Stimulated activated naive CD8-positive, alpha-beta T cell treated with anti-CD3 and anti-CD28 coated beads, Interleukin-15, amount 100 ng/mL, for 72 hours (primary cell): Measurements from ENCODE around the gene CLPTM1L.
"Not testable (repeated sequence)": the region's sequence is repeated elsewhere in the genome, so short reads cannot be mapped to it uniquely, and the experiment has no call there.

Source experiments
- ATAC-seq: fragments of 150-1000 bp; cut with Tn5 transposase; 2 replicates; pipeline ENCODE4 v1.10.0; 2021; ENCODE audit warnings: mild to moderate bottlenecking, moderate library complexity
- DNase-seq, 2 donors: peaks; one replicate each; pipeline ENCODE4 v3.0.0; 2021 to 2022
- H3K27ac Mint-ChIP-seq, 2 donors: one replicate each; pipeline ENCODE4 v1.8.0; 2022; ENCODE audit warnings: mild to moderate bottlenecking in 2 of 2, mixed read lengths in 2 of 2, moderate library complexity in 2 of 2
- H3K27me3 Mint-ChIP-seq: one replicate; pipeline ENCODE4 v1.8.0; 2022; ENCODE audit warnings: mixed read lengths
- H3K4me1 Mint-ChIP-seq: one replicate; pipeline ENCODE4 v1.8.0; 2022; ENCODE audit warnings: mild to moderate bottlenecking, mixed read lengths
- H3K4me3 Mint-ChIP-seq, 2 donors: one replicate each; pipeline ENCODE4 v1.8.0; 2022; ENCODE audit warnings: mild to moderate bottlenecking in 2 of 2, mixed read lengths in 2 of 2, moderate library complexity in 1 of 2
- H3K9me3 Mint-ChIP-seq, 2 donors: one replicate each; pipeline ENCODE4 v1.8.0; 2022; ENCODE audit warnings: mixed read lengths in 2 of 2

CLPTM1L gene

DNA sequence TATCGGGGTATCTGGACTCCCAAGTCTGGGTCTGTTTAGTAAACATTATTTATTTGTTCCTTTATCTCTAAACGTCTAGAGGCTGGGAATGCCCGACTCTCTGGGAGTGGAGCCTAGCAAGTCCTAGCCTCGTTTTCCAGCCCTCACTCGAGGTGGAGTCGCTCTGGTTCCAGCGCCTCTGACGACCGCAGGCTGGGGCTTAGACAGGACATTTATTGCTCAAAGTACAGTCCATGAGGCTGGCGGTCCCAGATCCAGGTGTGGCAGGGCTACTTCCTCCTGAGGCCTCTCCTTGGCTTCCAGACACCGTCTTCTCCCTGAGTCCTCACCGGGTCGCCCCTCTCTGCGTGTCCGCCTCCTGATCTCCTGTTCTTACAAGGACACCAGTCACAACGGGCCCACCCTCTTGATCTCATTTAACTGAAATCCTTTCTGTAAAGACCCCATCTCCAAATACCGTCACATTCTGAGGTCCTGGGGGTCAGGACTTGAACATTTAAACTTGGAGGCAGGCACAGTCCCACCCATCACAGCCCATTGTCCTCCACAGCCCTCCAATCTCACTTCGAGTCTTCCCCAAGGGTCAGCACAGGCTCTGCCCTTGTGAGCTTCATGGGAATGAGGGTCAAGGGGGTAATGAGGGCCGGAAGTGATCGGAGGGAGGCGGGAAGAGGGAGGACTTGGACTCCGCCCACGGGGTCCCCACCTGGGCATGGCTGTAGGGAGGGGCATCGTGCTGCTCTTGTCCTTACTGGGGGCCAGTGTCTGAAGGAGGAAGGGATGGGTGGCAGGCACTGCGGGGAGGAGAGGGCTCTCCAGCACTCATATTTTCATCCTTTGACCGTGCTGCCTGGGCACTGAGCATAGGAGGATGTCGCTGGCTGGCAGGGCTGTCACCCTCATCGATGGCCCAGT lies 12.2 kb upstream of the CLPTM1L start:
- Mint-ChIP-seq H3K4me3 (no peak overlapping the region), H3K27me3 (peaks cover 7% of the 10 kb centered on the region), H3K27ac (no peak overlapping the region), H3K9me3 (no peaks in the 10 kb centered on the region), H3K4me1 (no peaks in the 10 kb centered on the region)
- no peak for DNase-seq
- ATAC-seq = no peak

DNA sequence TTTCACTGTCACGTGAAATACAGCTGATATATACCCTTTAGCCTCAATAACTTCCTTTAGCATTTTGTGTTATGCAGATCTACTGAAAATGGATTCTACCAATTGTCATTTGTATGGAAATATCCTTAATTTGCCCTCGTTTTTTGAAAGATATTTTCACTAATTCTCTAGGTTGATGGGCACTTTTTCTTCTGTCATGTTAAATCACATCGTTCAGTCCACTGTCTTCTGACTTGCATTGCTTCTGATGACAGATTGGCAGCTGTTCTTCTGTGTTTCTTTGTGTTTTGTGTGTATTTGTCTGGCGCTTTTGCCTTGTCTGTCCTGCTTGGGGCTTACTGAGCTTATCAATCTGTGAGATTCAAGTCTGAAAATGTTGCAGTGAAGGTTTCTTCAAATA lies 9.7 kb upstream of the CLPTM1L start:
- Mint-ChIP-seq H3K4me3 (no peak overlapping the region), H3K27me3 (peaks cover 9% of the 10 kb centered on the region), H3K27ac (no peak overlapping the region), H3K9me3 (no peaks in the 10 kb centered on the region), H3K4me1 (no peaks in the 10 kb centered on the region)
- ATAC-seq (no peak), DNase-seq (no peak)

DNA sequence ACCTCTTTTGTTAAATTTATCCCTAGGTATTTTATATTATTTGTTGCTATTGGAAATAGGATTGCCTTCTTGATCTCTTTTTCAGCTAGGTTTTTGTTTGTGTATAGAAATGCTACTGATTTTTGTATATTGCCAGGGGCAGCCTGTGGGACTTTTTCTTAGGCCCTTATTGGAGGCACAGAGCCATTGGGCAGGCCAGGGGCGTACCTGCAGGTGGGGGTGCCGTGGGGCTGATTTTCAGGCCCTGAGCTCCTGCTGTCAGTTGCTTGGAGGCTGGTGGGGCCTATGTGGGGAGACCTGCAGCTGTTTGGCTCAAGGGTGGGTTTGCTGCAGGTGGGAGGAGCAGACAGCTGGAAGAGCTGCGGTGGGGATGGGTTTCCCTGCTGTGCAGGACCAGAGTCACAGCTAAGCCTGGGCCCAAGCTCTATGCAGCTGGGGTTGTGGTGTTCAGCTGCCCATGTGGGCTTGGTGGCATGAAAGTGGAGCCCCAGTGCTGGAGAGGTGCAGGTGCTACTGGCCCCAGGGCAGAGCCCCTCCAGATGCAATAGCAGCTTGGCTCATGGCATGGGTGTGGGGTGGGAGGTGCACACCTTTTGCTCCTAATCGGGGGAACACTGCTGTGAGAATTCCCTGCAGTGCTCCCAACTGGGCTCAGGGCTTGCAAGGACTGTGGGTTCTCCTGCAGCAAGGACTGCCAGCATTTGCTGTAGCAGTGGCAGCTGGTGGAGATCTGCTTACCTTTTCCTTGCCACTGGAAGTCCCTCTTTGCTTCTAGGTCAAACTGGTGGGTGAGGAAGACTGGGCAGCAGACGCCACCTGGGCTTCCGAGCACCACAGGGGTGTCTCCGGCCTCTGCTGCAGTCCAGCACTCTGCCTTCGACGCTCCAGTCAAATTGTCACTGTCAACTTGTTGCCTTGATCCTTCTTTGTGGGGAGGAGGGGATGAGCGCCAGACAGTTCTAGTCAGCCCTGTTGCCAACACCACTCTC lies 7.6 kb upstream of the CLPTM1L start:
- ATAC-seq (no peak), DNase-seq (no peak)
- H3K27ac Mint-ChIP-seq = no peak overlapping the region
- no peaks in the 10 kb centered on the region for H3K4me1 Mint-ChIP-seq
- H3K27me3 Mint-ChIP-seq = peaks cover 9% of the 10 kb centered on the region
- H3K9me3 Mint-ChIP-seq = no peaks in the 10 kb centered on the region
- H3K4me3 Mint-ChIP-seq = no peak overlapping the region

DNA sequence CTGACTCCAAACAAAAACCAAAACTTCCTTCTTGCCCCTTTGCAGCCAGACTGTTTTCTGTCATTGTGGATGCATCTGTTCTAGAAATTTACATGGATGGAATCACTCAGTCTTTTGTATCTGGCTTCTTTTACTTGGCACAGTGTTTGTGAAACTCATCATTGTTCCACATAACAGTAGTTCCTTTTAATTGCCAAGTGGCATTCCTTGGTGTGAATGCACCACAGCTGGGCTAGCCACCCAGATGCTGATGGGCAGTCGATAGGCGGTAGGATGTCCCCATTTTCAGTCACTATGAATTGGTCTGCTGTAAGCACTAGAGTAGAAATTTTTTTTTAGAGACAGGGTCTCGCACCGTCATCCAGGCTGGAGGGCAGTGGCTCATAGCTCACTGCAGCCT lies 6.3 kb upstream of the CLPTM1L start:
- H3K4me3 Mint-ChIP-seq = no peak overlapping the region
- H3K4me1 Mint-ChIP-seq = peaks cover 8% of the 10 kb centered on the region
- ATAC-seq (no peak), DNase-seq (no peak)
- peaks cover 9% of the 10 kb centered on the region for H3K27me3 Mint-ChIP-seq
- H3K27ac Mint-ChIP-seq = no peak overlapping the region
- H3K9me3 Mint-ChIP-seq = no peaks in the 10 kb centered on the region

DNA sequence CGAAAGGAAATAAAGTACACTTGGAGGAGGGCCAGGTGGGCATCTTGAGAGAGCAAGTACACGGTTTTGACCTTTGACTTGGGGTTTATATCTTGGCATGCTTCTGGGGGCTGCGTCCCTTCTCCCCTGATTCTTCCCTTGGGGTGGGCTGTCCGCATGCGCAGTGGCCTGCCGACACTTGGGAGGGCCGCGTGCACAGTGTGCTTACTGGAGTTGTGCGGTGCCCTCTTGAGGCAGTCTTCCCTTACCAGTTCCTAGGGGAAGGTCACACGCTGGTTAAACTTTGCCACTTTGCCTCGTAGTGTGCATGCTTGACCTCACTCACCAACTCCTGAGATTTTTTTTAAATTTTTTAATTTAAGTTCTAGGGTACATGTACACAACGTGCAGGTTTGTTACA lies 4.3 kb upstream of the CLPTM1L start:
- no peak overlapping the region for H3K4me3 Mint-ChIP-seq
- ATAC-seq (no peak), DNase-seq (no peak)
- H3K27me3 Mint-ChIP-seq = peaks cover 9% of the 10 kb centered on the region
- no peak overlapping the region for H3K27ac Mint-ChIP-seq
- H3K9me3 Mint-ChIP-seq = no peaks in the 10 kb centered on the region
- H3K4me1 Mint-ChIP-seq = peaks cover 13% of the 10 kb centered on the region

DNA sequence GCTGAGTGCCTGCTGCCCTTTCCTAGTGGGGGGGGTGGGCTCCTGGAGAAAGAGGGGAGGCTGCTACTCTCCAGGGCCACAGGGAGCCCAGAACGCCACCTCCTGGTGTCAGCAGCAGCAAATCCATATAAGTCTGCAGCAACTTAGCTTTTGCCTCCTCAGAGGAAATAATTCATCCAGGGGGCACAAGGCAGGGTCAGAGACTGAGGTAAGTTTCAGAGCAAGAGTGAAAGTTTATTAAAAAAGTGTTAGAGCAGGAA lies 4.0 kb upstream of the CLPTM1L start:
- Mint-ChIP-seq H3K27ac (no peak overlapping the region), H3K9me3 (no peaks in the 10 kb centered on the region), H3K4me1 (peaks cover 17% of the 10 kb centered on the region), H3K27me3 (peaks cover 9% of the 10 kb centered on the region), H3K4me3 (no peak overlapping the region)
- ATAC-seq (no peak), DNase-seq (no peak)

DNA sequence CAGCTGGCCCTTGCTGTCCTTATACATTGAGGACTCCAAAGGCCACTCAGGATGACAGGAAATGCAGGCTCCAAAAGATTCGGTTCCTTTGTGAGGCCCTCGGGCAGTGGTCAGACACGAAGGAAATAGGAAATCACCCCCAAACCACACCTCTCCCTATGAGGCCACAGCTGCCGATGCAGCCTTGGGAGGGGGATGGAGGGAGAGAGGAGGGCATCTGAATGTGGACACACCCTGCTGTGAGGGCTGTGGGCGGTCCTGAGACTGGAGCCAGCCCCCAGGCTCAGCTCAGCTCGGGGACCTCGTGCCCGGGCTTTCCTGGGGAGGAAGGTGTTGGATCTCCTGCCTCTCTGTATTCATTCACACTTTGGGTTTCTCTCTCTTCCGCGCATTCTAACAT lies 2.7 kb upstream of the CLPTM1L start:
- Mint-ChIP-seq H3K9me3 (no peaks in the 10 kb centered on the region), H3K4me3 (peak overlapping the region in 1 of 2 donors; percentile 14), H3K4me1 (peaks cover 26% of the 10 kb centered on the region), H3K27ac (no peak overlapping the region), H3K27me3 (peaks cover 9% of the 10 kb centered on the region)
- no peak for DNase-seq
- ATAC-seq = no peak

DNA sequence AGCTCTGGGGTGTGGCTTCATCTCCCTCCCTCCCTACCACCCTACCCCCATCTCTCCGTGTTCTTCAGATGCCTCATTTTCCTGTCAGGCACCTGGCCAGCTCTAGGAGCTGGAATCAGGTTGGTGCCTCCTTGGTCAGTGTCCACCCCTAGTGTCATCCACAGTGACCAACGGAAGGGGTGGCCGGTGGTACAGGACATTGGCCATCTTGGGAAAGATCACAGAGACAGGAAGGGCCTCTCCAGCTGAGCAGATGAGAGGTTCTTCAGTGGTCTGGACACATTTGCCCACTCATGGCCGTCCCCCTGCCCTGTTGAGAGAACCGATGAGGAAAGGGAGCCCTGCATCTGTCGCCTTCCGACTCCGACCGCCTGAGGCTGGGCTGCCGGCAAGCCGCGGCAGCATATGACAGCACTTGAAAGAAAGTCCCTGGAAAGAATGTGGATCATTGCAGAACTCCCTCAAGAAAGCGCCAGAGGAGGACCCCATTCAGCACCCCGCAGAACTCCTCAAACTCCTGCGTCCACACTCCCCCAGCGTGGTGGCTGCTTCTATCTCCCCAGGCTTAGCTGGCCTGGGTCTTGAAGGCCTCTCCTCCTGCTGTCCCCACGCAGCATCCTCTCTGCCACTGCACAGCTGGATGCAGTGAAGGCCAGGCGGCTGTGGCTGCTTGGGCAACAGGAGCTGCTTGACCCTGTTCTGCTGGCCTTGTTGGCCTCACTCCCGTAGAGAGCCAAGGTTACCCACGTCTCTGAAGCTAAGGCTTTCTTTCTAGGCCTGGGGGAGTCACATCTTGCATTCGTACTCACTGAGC lies 1.9 kb upstream of the CLPTM1L start:
- Mint-ChIP-seq H3K9me3 (no peaks in the 10 kb centered on the region), H3K27me3 (peaks cover 2% of the 10 kb centered on the region), H3K4me3 (peak overlapping the region; percentile 14 to 48), H3K4me1 (peaks cover 34% of the 10 kb centered on the region), H3K27ac (no peak overlapping the region)
- DNase-seq (no peak), ATAC-seq (no peak)

DNA sequence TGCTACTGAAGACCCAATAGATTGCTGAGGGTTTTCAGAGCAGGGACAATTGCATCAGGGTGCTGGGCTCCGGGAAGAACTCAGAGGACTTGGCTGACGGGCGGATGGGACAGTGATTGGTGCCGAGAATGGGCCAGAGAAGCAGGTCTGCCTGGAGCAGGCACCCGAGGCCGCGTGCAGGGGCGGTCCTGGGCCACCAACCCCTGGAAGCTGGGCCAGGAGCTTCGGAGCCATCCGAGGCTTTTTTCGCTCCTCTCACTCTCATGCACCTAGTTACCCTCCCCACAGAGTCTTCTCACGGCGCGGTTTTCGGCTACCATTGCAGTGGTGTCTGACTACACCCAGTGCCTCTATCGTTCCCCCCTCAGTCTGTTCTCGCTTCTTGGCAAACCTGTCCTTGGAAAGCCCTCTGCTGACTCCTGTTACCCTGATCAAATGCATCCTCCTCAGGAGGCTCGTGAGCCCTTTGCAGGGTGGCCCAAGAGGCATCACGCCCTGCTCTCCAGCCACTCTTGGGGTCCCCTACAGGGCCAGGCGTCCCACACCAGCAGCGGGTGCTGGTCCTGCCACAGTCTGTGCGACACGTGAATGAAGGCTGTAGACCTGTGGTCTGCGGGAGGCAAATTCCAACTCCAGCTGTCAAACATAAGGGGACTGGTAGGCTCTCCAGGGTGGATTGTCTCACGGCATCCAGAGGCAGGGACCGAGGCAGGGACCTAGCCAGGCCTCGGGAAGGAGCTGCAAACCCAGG lies 1.2 kb upstream of the CLPTM1L start:
- Mint-ChIP-seq H3K4me3 (peak overlapping the region; percentile 76 to 80), H3K9me3 (no peaks in the 10 kb centered on the region), H3K4me1 (peaks cover 41% of the 10 kb centered on the region), H3K27me3 (no peaks in the 10 kb centered on the region), H3K27ac (peak overlapping the region; percentile 55 to 78)
- DNase-seq (no peak), ATAC-seq (no peak)

DNA sequence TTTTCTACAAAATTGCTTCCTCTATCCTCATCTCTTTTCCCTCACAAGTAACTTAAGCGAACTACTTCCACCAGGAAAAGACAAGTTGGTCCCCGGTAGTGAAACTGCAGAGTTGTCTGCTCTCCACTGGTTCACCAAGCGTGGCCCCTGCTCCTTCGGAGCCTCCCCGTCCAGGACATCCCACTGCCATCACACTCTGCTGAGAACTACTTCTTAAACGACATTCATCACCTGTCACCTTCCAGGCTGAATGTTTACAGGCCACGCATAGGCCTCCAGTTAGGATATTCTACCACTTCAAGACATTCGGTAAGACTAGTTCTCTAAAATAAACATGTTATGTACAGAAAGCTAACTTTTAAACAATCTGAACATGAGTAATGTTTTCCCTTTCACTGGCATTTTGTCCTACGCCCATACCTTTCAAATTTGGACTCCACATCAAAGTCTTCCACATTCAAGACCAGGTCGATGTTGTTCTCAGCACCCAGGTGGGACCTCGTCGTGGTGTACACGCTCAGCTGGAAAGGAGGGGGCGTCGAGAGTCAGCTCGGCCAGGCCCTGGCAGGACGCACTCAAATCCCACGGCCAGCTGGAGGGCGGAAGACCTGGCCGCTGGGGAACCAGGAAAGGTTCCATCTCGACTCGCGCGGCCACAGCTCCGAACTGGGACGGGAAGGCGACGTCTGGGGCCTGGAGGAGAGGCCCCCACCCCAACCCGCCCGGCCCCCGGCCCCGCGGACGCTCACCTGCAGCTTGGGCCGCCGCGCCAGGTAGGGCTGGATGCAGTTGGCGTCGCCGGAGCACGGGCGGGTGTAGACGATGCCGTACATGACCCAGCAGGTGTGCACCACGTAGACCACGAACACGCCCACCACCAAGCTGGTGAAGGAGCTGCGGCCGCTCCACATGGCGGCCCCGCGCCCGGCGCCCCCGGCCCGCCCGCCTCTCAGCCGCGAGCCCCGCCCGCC lies 683 bp downstream of the CLPTM1L start:
- Mint-ChIP-seq H3K4me1 (peaks cover 42% of the 10 kb centered on the region), H3K9me3 (no peaks in the 10 kb centered on the region), H3K27ac (peak overlapping the region; percentile 71 to 87), H3K27me3 (no peaks in the 10 kb centered on the region), H3K4me3 (peak overlapping the region; percentile 89 to 92)
- no peak for DNase-seq
- ATAC-seq = peak; percentile 43

DNA sequence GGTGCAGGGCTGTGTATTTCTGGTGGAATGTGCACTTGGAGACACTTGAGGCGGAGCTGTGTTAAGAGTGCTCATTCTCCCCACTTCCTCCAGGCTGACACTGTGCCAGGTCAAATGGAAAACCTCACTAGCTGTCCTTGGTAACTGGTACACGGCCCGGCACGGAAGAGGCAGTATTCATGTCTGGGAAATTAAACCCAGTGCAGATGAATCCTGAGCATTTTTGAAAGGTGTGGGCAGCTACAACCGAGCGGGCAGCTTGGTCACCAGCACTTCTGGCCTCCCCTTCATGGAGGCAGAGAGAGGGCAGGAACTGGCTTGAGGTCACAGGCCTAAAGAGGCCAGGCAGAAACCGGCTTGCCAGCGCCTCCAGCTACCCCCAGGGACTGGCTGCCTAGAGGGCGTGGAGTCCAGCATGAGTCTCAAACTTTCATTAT lies 1.6 kb downstream of the CLPTM1L start:
- peaks cover 42% of the 10 kb centered on the region for H3K4me1 Mint-ChIP-seq
- DNase-seq (no peak), ATAC-seq (no peak)
- H3K27ac Mint-ChIP-seq = peak overlapping the region in 1 of 2 donors; percentile 74
- H3K27me3 Mint-ChIP-seq = no peaks in the 10 kb centered on the region
- no peaks in the 10 kb centered on the region for H3K9me3 Mint-ChIP-seq
- peak overlapping the region; percentile 58 to 92 for H3K4me3 Mint-ChIP-seq

DNA sequence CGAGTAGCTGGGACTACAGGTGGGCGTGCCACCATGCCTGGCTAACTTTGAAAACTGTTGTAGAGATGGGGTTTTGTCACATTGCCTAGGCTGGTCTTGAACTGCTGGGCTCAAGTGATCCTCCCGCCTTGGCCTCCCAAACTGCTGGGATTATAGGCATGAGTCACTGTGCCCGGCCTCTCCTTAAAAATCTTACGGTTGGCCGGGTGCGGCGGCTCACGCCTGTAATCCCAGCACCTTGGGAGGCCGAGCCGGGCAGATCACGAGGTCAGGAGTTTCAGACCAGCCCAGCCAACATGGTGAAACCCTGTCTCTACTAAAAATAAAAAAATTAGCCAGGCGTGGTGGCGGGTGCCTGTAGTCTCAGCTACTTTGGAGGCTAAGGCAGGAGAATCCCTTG lies 2.2 kb downstream of the CLPTM1L start:
- H3K27me3 Mint-ChIP-seq, H3K9me3 Mint-ChIP-seq, DNase-seq, ATAC-seq, H3K27ac Mint-ChIP-seq: not testable (repeated sequence)
- H3K4me1 Mint-ChIP-seq = peaks cover 46% of the 10 kb centered on the region
- H3K4me3 Mint-ChIP-seq = peak overlapping the region; percentile 58 to 59

DNA sequence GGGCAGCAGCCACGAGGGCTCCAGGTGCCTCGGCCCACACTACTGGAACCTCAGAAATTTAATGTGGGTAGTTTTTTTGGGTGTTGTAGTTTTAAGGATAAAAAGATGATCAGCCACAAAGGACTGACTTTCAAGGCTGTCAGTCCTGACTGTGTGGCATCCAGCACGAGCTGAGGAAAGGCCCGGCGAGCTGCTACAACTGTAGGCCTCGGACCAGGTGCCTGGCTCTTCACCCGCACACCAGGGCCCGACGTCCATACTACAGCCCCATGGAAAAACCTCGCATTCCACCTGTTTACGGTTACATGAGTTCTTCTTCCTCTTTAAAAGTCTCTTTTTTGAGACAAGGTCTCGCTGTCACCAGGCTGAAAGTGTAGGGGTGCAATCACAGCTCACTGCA lies 2.6 kb downstream of the CLPTM1L start:
- Mint-ChIP-seq H3K4me1 (peaks cover 46% of the 10 kb centered on the region), H3K27me3 (no peaks in the 10 kb centered on the region), H3K4me3 (no peak overlapping the region), H3K9me3 (no peaks in the 10 kb centered on the region), H3K27ac (no peak overlapping the region)
- DNase-seq = no peak
- no peak for ATAC-seq

DNA sequence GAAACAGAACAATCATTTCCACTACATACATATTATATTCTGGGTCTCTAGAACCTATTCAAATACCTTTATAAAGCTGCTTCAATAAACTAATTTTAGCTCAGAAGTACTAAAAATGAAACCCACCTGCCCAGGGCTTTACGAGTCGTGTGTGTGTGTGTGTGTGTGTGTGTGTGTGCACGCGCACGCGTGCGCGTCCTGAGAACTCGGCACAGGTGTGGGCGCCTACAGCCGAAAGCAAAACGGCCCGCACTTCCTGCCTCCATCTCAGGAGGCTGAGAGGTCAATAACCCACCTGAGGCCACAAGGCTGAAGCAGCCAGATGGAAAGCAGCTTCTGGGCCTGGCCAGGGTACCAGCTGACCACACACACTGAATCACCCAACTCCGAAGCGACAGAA lies 3.0 kb downstream of the CLPTM1L start:
- H3K27ac Mint-ChIP-seq = no peak overlapping the region
- H3K4me1 Mint-ChIP-seq = peaks cover 46% of the 10 kb centered on the region
- DNase-seq (no peak), ATAC-seq (no peak)
- H3K4me3 Mint-ChIP-seq = no peak overlapping the region
- H3K9me3 Mint-ChIP-seq = no peaks in the 10 kb centered on the region
- no peaks in the 10 kb centered on the region for H3K27me3 Mint-ChIP-seq
